GM12892 (cell line): ENCODE measurements around the gene PTPRB.

ENCODE experiments used
- POLR2A ChIP-seq: IDR thresholded peaks from 2 replicates; pipeline ENCODE4 v1.6.1; 2011; ENCODE audit warnings: low read depth, low read length, control low read depth
- POLR2AphosphoS5 ChIP-seq: IDR thresholded peaks from 2 replicates; pipeline ENCODE4 v1.6.1; 2011; ENCODE audit warnings: low read depth, low read length, control low read depth

DNA sequence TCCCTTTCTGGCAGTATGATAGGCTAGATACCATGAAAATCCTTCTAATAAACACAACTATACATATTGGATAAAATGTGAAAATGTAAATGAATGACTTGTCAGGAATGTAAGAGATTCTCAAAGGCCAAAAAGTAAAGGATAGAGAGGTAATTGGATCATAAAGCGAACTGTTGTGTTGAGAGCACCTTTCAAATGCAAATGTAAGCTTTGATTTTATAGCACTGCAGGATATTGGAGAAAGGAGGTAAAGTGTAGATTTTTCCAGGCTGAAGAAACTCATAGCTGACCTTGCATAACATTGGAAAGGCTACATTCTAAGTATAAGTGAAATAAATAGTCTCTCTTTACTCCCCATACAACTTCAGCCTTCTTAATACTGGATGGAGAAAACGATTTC, 54.0 kb downstream of the PTPRB start:
- TF ChIP-seq POLR2A = no peak
- no peak for TF ChIP-seq POLR2AphosphoS5
